Measurements from ENCODE around the gene KRT1.

The KRT1 gene

GRCh38 chr12:52667931-52668330, 12.3 kb downstream of the KRT1 start:
- TF ChIP-seq FOXP2 (optimal IDR thresholded peaks at IDR 0.05; ENCODE audit: borderline replicate concordance, extremely low read depth, extremely low read length, insufficient read depth) (no peak), SIN3A (IDR thresholded peaks at IDR 0.05; ENCODE audit: borderline replicate concordance, insufficient read depth, low read length) (no peak), POLR2AphosphoS5 (IDR thresholded peaks at IDR 0.05; ENCODE audit: low read depth, low read length) (no peak)

GRCh38 chr12:52667509-52667908, 12.7 kb downstream of the KRT1 start:
- TF ChIP-seq TAF1 (IDR thresholded peaks at IDR 0.05; ENCODE audit: borderline replicate concordance, insufficient read depth, low read length) (no peak), SIN3A (IDR thresholded peaks at IDR 0.05; ENCODE audit: borderline replicate concordance, insufficient read depth, low read length) (no peak), POLR2AphosphoS5 (IDR thresholded peaks at IDR 0.05; ENCODE audit: low read depth, low read length) (no peak), FOXP2 (optimal IDR thresholded peaks at IDR 0.05; ENCODE audit: borderline replicate concordance, extremely low read depth, extremely low read length, insufficient read depth) (no peak), REST (IDR thresholded peaks at IDR 0.05; ENCODE audit: insufficient read depth in 1 of 2, low read depth in 2 of 2, low read length in 2 of 2) (no peak)

- TF ChIP-seq FOXP2 (optimal IDR thresholded peaks at IDR 0.05; ENCODE audit: borderline replicate concordance, extremely low read depth, extremely low read length, insufficient read depth) (no peak), REST (IDR thresholded peaks at IDR 0.05; ENCODE audit: insufficient read depth in 1 of 2, low read depth in 2 of 2, low read length in 2 of 2) (no peak), POLR2AphosphoS5 (IDR thresholded peaks at IDR 0.05; ENCODE audit: low read depth, low read length) (no peak), SIN3A (IDR thresholded peaks at IDR 0.05; ENCODE audit: borderline replicate concordance, insufficient read depth, low read length) (no peak), TAF1 (IDR thresholded peaks at IDR 0.05; ENCODE audit: borderline replicate concordance, insufficient read depth, low read length) (no peak)
Observed at GRCh38 chr12:52666471-52666870, 13.7 kb downstream of the KRT1 start.

- no peak for TF ChIP-seq TAF1 (IDR thresholded peaks at IDR 0.05; ENCODE audit: borderline replicate concordance, insufficient read depth, low read length)
- no peak for TF ChIP-seq REST (IDR thresholded peaks at IDR 0.05; ENCODE audit: insufficient read depth in 1 of 2, low read depth in 2 of 2, low read length in 2 of 2)
- no peak for TF ChIP-seq FOXP2 (optimal IDR thresholded peaks at IDR 0.05; ENCODE audit: borderline replicate concordance, extremely low read depth, extremely low read length, insufficient read depth)
- TF ChIP-seq SIN3A (IDR thresholded peaks at IDR 0.05; ENCODE audit: borderline replicate concordance, insufficient read depth, low read length): no peak
- no peak for TF ChIP-seq POLR2AphosphoS5 (IDR thresholded peaks at IDR 0.05; ENCODE audit: low read depth, low read length)
Observed at GRCh38 chr12:52663420-52663819, 16.8 kb downstream of the KRT1 start.

- TF ChIP-seq SIN3A (IDR thresholded peaks at IDR 0.05; ENCODE audit: borderline replicate concordance, insufficient read depth, low read length) (no peak), REST (IDR thresholded peaks at IDR 0.05; ENCODE audit: insufficient read depth in 1 of 2, low read depth in 2 of 2, low read length in 2 of 2) (no peak), TAF1 (IDR thresholded peaks at IDR 0.05; ENCODE audit: borderline replicate concordance, insufficient read depth, low read length) (no peak), FOXP2 (optimal IDR thresholded peaks at IDR 0.05; ENCODE audit: borderline replicate concordance, extremely low read depth, extremely low read length, insufficient read depth) (no peak), POLR2AphosphoS5 (IDR thresholded peaks at IDR 0.05; ENCODE audit: low read depth, low read length) (no peak)
Observed at GRCh38 chr12:52662918-52663229, 17.3 kb downstream of the KRT1 start.
